HepG2 (cell line): ENCODE data around the gene STX12. TPM values are rescaled to one million over a fixed set of nuclear protein-coding genes. Genes with fewer than 3 reads are reported as not detected.

Experiments
- ATAC-seq: fragments of 200-7000 bp; cut with Tn5 transposase; 3 replicates; pipeline ENCODE4 v1.9.1; 2020; ENCODE audit warnings: mild to moderate bottlenecking, moderate library complexity
- BruUV-seq: library from RNA; stranded (reverse); fragments of 400-500 nt; replicated peaks from 2 replicates; lab custom pipeline; 2021; lab: Mats Ljungman, UMichigan
- CTCF ChIA-PET: fragments of 300-600 bp; formaldehyde crosslinking; extraction: SDS; loops from one replicate; lab custom pipeline; 2021; ENCODE audit warnings: low total read pairs, inconsistent platforms, low intra/inter-chr PET ratio; lab: Yijun Ruan, JAX
- POLR2A ChIA-PET: fragments of 350-600 bp; sonication (Branson Sonifier 250); formaldehyde crosslinking; loops from one replicate; lab custom pipeline; 2020; ENCODE audit warnings: antibody characterized with exemption, inconsistent platforms; lab: Yijun Ruan, JAX
- DNase-seq: peaks from one replicate; pipeline ENCODE4 v3.0.0-alpha.2; 2015; ENCODE audit warnings: low spot score
- FAIRE-seq: peaks from 3 replicates; lab custom pipeline; 2011; peaks lifted over from hg19 to GRCh38; lab: Jason Lieb, UNC
- H2AFZ ChIP-seq: one replicate; pipeline ENCODE4 v1.6.1; 2011; ENCODE audit warnings: low read length, inconsistent platforms
- H3K27ac ChIP-seq: fragments of 300-600 bp; 3 replicates; pipeline ENCODE4 v1.8.0; 2011; ENCODE audit warnings: mixed run types, mild to moderate bottlenecking, mixed read lengths, low read length, inconsistent platforms; ENCODE audit not compliant: insufficient read depth; ENCODE audit errors: extremely low read length
- H3K27me3 ChIP-seq, 2 experiments: fragments of 200-600 bp in 1 of 2; 2 replicates in 1 of 2; 3 replicates in 1 of 2; pipeline versions ENCODE4 v1.6.0 to v1.8.0; 2011; ENCODE audit warnings: low read length in 2 of 2, mild to moderate bottlenecking in 2 of 2, moderate library complexity in 2 of 2, inconsistent platforms in 1 of 2; ENCODE audit not compliant: insufficient read depth in 2 of 2, control insufficient read depth in 1 of 2
- H3K36me3 ChIP-seq, 2 experiments: fragments of 200-600 bp in 1 of 2; replicated peaks in 1 of 2; 2 replicates in 1 of 2; 3 replicates in 1 of 2; pipeline versions ENCODE4 v1.5.1 to v1.8.0; 2011; ENCODE audit warnings: low read length in 2 of 2, inconsistent platforms in 1 of 2; ENCODE audit not compliant: insufficient read depth in 2 of 2, control insufficient read depth in 1 of 2
- H3K4me1 ChIP-seq: 2 replicates; pipeline ENCODE4 v1.5.1; 2012; ENCODE audit warnings: low read length, inconsistent platforms; ENCODE audit not compliant: insufficient read depth
- H3K4me2 ChIP-seq: 2 replicates; pipeline ENCODE4 v1.6.0; 2011; ENCODE audit warnings: low read depth, low read length, inconsistent platforms
- H3K4me3 ChIP-seq, 3 experiments: fragments of 200-600 bp in 1 of 3; sonication (generic), shearing (Covaris generic) in 1 of 3; replicated peaks in 1 of 3; 2 replicates each; pipeline ENCODE4 v1.5.1; 2011 to 2016; ENCODE audit warnings: low read length in 3 of 3, inconsistent platforms in 2 of 3, low read depth in 2 of 3, mild to moderate bottlenecking in 2 of 3, control low read depth in 1 of 3, mixed read lengths in 1 of 3; ENCODE audit not compliant: insufficient read depth in 1 of 3
- H3K79me2 ChIP-seq: one replicate; pipeline ENCODE4 v1.6.1; 2011; ENCODE audit warnings: low read length, inconsistent platforms; ENCODE audit not compliant: insufficient read depth
- H3K9ac ChIP-seq: 2 replicates; pipeline ENCODE4 v1.6.0; 2011; ENCODE audit warnings: mild to moderate bottlenecking, low read depth, low read length, inconsistent platforms; ENCODE audit not compliant: insufficient read depth
- H3K9me3 ChIP-seq: 2 replicates; pipeline ENCODE4 v1.5.1; 2012; ENCODE audit warnings: mild to moderate bottlenecking, low read length
- H4K20me1 ChIP-seq: 2 replicates; pipeline ENCODE4 v1.6.0; 2011; ENCODE audit warnings: inconsistent platforms, mild to moderate bottlenecking, low read length, moderate library complexity; ENCODE audit not compliant: insufficient read depth
- KLF12 ChIP-seq: sonication (generic); formaldehyde crosslinking; IDR thresholded peaks from 2 replicates; pipeline ENCODE4 v1.4.0; 2020; ENCODE audit warnings: missing genetic modification reagents, borderline replicate concordance
- NR0B2 ChIP-seq: sonication (generic); formaldehyde crosslinking; IDR thresholded peaks from 2 replicates; pipeline ENCODE4 v1.4.0; 2020; ENCODE audit warnings: mild to moderate bottlenecking, missing genetic modification reagents
- ZBTB21 ChIP-seq: sonication (generic); formaldehyde crosslinking; IDR thresholded peaks from 2 replicates; pipeline ENCODE4 v1.4.0; 2020; ENCODE audit warnings: missing genetic modification reagents
- ZNF138 ChIP-seq: sonication (generic); formaldehyde crosslinking; IDR thresholded peaks from 2 replicates; pipeline ENCODE4 v1.5.0; 2020; ENCODE audit warnings: mild to moderate bottlenecking, low read depth, missing genetic modification reagents
- ZNF709 ChIP-seq: sonication (generic); formaldehyde crosslinking; IDR thresholded peaks from 2 replicates; pipeline ENCODE4 v1.5.0; 2020; ENCODE audit warnings: mild to moderate bottlenecking, missing genetic modification reagents
- in situ Hi-C: cut with HindIII; loops from 2 replicates; pipeline ENCODE4 v1.10.0; 2017; ENCODE audit warnings: low pct_unique_long_range_greater_than_20kb; ENCODE audit not compliant: extremely low pct_ligation_motif_present
- intact Hi-C: fragments of 100-400 bp; cut with micrococcal nuclease; formaldehyde crosslinking; loops from one replicate; pipeline ENCODE4 v1.10.0; 2022; ENCODE audit not compliant: unreplicated experiment
- polyA plus RNA-seq, 8 experiments: library from polyadenylated mRNA; depleted of rRNA in 3 of 8; stranded (reverse) in 7 of 8; unstranded in 1 of 8; fragments of >200 nt; fragmentation: Illumina TruSeq in 4 of 8; extraction: Trizol in 4 of 8; gene quantifications; 2 replicates each; pipeline versions ENCODE4 v1.2.1 to v1.2.3, GENCODE V29; 2011 to 2016; ENCODE audit warnings: low read depth in 4 of 8, missing spikeins in 1 of 8, mixed read lengths in 1 of 8; ENCODE audit not compliant: insufficient read depth in 1 of 8
- total RNA-seq, 5 experiments: library from RNA; depleted of rRNA; stranded (reverse); fragments of >200 nt; fragmentation: Illumina TruSeq; extraction: Trizol; gene quantifications; 2 replicates each; pipeline ENCODE4 v1.2.3, GENCODE V29; 2016; ENCODE audit warnings: low read depth in 1 of 5
- TF ChIP-seq, protein P1 (sequence below): sonication (generic); formaldehyde crosslinking; IDR thresholded peaks from 2 replicates; pipeline ENCODE4 v1.5.1; 2020; ENCODE audit warnings: missing genetic modification reagents, mild to moderate bottlenecking, borderline replicate concordance

STX12 gene
- total and polyA plus RNA-seq, 2 of the 13 experiments (the other 11 are each of a cell fraction or from before 2014, with no cell fraction given), result 9.0 to 19.7 TPM

DNA sequence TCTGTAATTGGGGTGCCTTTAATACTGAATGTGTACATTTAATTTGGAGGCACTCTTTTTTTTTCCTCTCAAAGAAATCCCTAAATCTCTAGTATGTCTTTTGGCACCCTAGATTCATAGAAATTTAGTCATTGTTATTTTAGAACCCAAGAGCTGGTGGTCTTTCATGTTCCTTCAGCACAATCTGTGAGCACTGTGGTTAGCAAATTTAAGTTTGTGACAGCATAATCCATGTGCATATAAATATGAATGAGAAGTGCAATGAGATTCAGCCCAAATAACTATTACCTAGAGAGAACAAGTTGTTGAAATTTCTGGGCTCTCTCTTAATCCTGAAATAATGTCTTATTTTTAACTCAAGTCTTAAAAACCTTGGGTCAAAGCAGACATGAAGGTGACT is 62.0 kb downstream of the STX12 start:
- in situ Hi-C loops, result no loop called here
- H3K9ac ChIP-seq, result no peak overlapping the region
- CTCF ChIA-PET, result no interaction called here
- no peaks in the 10 kb centered on the region; a peak in 1 of 5 replicates for H3K27me3 ChIP-seq
- FAIRE-seq (no peak), ATAC-seq (no peak), DNase-seq (no peak)
- H3K36me3 ChIP-seq, result peaks cover 3 to 51% of the 10 kb centered on the region in 2 experiments
- POLR2A ChIA-PET, result interaction anchor here (1.3 kb wide), 1 partner anchor 62 kb away, joined by 3 read pairs; the partner anchor contains the start of gene STX12
- no peak for TF ChIP-seq NR0B2 (CRISPR knock-in tag)
- TF ChIP-seq ZBTB21 (CRISPR knock-in tag), result no peak
- TF ChIP-seq, protein P1, sequence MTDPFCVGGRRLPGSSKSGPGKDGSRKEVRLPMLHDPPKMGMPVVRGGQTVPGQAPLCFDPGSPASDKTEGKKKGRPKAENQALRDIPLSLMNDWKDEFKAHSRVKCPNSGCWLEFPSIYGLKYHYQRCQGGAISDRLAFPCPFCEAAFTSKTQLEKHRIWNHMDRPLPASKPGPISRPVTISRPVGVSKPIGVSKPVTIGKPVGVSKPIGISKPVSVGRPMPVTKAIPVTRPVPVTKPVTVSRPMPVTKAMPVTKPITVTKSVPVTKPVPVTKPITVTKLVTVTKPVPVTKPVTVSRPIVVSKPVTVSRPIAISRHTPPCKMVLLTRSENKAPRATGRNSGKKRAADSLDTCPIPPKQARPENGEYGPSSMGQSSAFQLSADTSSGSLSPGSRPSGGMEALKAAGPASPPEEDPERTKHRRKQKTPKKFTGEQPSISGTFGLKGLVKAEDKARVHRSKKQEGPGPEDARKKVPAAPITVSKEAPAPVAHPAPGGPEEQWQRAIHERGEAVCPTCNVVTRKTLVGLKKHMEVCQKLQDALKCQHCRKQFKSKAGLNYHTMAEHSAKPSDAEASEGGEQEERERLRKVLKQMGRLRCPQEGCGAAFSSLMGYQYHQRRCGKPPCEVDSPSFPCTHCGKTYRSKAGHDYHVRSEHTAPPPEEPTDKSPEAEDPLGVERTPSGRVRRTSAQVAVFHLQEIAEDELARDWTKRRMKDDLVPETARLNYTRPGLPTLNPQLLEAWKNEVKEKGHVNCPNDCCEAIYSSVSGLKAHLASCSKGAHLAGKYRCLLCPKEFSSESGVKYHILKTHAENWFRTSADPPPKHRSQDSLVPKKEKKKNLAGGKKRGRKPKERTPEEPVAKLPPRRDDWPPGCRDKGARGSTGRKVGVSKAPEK (CRISPR knock-in tag), result no peak
- no peak for TF ChIP-seq KLF12 (CRISPR knock-in tag)
- TF ChIP-seq ZNF709 (CRISPR knock-in tag), result no peak
- no peak for TF ChIP-seq ZNF138
- H3K4me3 ChIP-seq, result no peak overlapping the region
- H2AFZ ChIP-seq, result no peak overlapping the region
- peaks cover 39% of the 10 kb centered on the region for H3K4me1 ChIP-seq
- H3K27ac ChIP-seq, result no peak overlapping the region
- intact Hi-C loops, result no loop called here
- H3K9me3 ChIP-seq, result no peaks in the 10 kb centered on the region
- no TSS peak for BruUV-seq
- peaks cover 67% of the 10 kb centered on the region for H3K79me2 ChIP-seq
- H4K20me1 ChIP-seq, result no peaks in the 10 kb centered on the region
- 0 out of 2 replicates have a peak overlapping the region, but pooled peaks have one; percentile 2 for H3K4me2 ChIP-seq
